Activated gamma-delta T cell treated with Interleukin-2 at 50 U/mL for 16 hours (primary cell): Measurements from ENCODE around the gene MAPKAP1.

ENCODE experiments used
- DNase-seq: peaks from one replicate; pipeline ENCODE4 v3.0.0-alpha.2; 2020

MAPKAP1 gene

GRCh38 chr9:125706651-125707471 is at the start of gene MAPKAP1:
Gene MAPKAP1, minus strand, starts transcription at chr9:125707208. Its CDS starts 34,634 bp downstream, at chr9:125672574.
- DNase-seq: peak; percentile 93

DNA sequence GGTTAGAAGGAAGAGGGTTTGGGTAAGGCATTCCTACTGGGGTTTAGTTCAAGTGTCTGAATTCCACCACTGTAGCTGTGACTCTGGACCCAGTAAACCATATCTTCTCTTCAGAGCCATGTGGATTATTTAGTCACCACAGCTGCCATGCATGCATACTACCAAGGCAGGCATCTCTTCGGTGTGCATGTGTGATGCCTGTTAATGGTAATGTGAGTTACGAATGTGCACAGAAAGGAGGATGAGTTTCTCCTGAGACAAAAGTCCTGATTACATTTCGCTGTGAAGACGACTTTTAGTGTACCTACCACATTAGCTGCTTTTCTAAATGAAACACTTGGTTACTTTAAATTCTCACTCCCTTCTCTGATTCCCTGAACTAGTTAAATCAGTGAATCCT is 49.5 kb upstream of the MAPKAP1 start:
- no peak for DNase-seq

DNA sequence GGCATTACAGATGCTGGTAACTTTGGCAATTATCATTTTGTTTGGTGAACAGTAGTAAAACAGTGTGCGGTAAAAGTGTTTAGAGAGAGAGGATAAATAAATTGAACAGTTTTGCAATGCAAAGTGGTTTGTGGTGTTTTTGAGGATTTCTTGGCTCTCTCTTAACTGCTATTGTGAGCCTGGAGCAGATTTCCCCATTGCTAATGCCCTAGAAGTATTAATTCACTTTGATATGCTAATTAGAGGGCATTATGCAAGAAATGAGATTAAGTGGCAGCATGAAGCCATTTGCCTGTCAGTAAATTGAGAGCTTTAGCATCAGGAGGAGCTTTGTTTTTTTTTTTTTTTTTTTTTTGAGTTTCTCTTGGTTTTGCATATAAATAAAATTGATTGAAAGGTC is 48.3 kb upstream of the MAPKAP1 start:
- no peak for DNase-seq

GRCh38 chr9:125754096-125754495 is 47.1 kb upstream of the MAPKAP1 start:
- DNase-seq: no peak

- no peak for DNase-seq
These were observed 45.1 kb upstream of the MAPKAP1 start for GRCh38 chr9:125752070-125752628.

- no peak for DNase-seq
These were observed 43.6 kb upstream of the MAPKAP1 start for GRCh38 chr9:125750627-125751011.

GRCh38 chr9:125749951-125750626 is 43.1 kb upstream of the MAPKAP1 start:
- DNase-seq: no peak

- DNase-seq: no peak
These were observed 42.4 kb upstream of the MAPKAP1 start for GRCh38 chr9:125749287-125749935.

- no peak for DNase-seq
These were observed 41.6 kb upstream of the MAPKAP1 start for GRCh38 chr9:125748446-125749099.

DNA sequence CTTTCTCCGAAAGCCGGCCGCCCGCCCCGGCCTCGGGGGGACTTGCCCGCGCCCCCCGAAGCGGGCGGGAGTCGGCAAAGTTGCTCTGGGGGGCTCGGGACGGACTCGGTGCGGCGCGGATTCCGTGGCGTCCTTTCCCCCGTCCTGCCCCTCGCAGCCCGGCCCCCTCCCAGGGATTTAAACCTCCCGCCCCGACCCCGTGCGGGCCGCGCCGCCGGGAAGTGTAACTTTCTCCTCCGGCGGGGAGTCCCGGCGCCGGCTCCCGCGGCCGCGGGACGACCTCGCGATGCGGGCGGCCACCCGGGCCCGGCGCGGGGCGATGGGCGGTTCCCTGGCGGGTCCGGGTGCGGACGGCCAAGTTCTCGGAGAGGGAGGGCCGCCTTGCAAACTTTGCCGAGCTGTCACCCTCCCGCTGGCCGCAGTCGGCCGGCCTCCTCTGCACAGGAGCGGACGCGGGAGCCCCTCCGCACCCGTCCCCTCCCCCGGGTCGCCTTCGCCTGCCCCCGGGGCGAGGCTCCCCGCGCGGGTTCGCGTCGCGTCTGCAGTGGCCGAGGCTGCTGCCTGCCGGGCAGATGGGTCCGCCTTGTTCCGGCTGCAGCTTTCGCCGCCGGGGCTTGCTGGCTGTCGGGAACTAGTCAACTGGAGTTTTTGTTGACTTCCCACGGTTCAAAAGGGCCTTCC is 40.9 kb upstream of the MAPKAP1 start:
- DNase-seq: peak; percentile 16

- DNase-seq: peak; percentile 35
These were observed 40.2 kb upstream of the MAPKAP1 start, which contains the start of gene PBX3 for GRCh38 chr9:125747053-125747764. Gene PBX3, plus strand, starts transcription at chr9:125747373.

GRCh38 chr9:125746774-125747052 is 39.7 kb upstream of the MAPKAP1 start:
- DNase-seq: no peak

DNA sequence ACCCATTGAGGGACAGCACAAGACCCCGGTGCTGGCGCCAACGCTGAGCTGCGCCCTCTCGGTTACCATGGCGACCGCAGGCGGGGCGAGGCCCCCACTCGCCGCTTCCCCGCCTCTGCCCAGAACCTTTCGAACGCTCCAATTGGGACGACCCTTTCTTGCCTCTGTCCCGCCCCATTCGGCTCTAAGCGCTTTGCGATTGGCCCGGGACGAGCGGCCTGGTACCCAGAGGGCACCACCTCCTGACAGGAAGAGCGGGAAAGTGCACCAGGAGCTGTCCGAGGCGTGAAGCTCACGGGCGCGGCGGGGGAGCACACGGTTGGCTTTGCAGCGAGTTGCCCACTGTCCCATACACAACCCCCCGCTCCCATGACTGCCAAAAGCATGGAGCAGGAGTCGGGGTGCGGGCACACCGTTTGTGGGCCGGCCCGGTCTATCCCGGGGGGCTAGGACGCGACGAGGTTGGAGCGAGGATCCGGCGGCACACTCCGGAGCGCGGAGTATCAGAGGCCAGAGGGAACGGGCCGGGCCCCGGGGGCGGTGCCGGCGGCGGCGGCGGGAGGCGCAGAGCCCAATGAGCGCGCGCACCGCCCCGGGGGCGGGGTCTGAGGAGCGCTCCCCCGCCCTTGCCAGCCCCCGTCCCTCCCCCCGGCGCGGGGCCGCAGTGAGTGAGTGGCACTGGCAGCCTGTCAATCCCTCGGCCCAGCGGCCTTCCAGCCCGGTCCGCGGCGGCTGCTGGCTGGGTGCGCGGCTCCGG is 39.2 kb upstream of the MAPKAP1 start:
- peak; percentile 91 for DNase-seq

- DNase-seq: no peak
These were observed 38.6 kb upstream of the MAPKAP1 start for GRCh38 chr9:125745682-125746016.

- DNase-seq: no peak
These were observed 38.0 kb upstream of the MAPKAP1 start for GRCh38 chr9:125745018-125745417.

DNA sequence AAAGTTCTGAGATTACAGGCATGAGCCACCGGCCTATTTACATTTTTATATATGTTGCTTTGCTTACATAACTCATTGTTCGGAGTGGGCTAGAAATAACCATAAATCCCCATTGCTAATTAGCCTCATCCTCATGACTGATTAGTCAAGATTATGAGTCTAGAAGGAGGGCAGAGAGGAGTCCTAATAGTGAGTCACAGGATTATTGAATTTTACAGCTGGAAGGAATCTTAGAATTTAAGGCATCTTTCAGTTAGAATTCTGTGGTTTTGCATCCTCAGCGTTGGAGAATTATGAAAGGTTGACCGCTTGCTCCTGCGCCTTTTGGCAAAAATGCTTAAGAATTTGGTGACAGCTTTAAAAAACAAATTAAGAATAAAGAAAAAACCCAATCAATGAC is 37.6 kb upstream of the MAPKAP1 start:
- no peak for DNase-seq

- DNase-seq: no peak
These were observed 36.8 kb upstream of the MAPKAP1 start for GRCh38 chr9:125743682-125744428.

DNA sequence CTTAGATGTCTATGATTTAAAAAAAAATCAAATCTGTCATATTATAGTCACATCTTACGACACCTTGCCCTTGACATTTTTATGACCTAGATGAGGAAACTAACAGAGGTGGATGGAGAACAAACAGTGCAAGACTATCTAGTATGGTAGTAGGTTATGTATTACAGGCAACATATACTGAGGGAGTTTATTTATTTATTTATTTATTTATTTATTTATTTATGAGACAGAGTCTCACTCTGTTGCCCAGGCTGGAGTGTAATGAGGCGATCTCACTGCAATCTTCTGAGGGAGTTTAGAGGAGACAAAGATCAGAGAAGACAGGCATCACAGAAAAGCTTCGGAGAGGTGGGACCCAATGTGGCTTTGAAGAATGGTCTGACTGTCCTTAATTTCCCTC is 35.6 kb upstream of the MAPKAP1 start:
- no peak for DNase-seq

DNA sequence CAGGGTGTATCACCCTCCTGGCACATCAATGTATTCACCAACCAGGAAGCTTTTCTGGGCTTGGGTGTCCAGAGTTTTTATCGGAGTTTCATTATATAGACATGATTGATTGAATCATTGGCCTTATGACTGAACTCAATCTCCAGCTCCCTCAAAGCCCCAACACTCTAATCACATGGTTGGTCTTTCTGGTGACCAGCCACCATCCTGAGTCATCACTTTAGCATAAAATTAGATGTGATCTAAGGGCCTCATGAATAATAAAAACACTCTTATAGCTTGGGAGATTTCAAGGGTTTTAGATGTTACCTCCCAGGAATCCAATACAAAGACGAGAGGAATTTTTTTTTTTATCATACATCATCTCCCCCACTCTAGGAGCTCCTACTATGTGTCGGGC is 32.4 kb upstream of the MAPKAP1 start:
- DNase-seq: no peak

- DNase-seq: no peak
These were observed 25.6 kb upstream of the MAPKAP1 start for GRCh38 chr9:125732562-125732961.

GRCh38 chr9:125730168-125730567 is 23.2 kb upstream of the MAPKAP1 start:
- DNase-seq: no peak
